H54 (cell line): ENCODE measurements around the gene SIGLEC9.

ENCODE experiments used
- DNase-seq: peaks from one replicate; pipeline ENCODE4 v3.0.0; 2011; ENCODE audit warnings: low spot score, mixed read lengths; ENCODE audit not compliant: insufficient read length
- FAIRE-seq: peaks from 3 replicates; lab custom pipeline; 2011; peaks lifted over from hg19 to GRCh38; lab: Jason Lieb, UNC
- POLR2A ChIP-seq: IDR thresholded peaks from 2 replicates; pipeline ENCODE4 v1.6.1; 2011; ENCODE audit warnings: low read depth, mild to moderate bottlenecking, low read length

Gene SIGLEC9

GRCh38 chr19:51091126-51091525 is 33.6 kb upstream of the SIGLEC9 start:
- no peak for DNase-seq
- TF ChIP-seq POLR2A: no peak
- FAIRE-seq: no peak

DNA sequence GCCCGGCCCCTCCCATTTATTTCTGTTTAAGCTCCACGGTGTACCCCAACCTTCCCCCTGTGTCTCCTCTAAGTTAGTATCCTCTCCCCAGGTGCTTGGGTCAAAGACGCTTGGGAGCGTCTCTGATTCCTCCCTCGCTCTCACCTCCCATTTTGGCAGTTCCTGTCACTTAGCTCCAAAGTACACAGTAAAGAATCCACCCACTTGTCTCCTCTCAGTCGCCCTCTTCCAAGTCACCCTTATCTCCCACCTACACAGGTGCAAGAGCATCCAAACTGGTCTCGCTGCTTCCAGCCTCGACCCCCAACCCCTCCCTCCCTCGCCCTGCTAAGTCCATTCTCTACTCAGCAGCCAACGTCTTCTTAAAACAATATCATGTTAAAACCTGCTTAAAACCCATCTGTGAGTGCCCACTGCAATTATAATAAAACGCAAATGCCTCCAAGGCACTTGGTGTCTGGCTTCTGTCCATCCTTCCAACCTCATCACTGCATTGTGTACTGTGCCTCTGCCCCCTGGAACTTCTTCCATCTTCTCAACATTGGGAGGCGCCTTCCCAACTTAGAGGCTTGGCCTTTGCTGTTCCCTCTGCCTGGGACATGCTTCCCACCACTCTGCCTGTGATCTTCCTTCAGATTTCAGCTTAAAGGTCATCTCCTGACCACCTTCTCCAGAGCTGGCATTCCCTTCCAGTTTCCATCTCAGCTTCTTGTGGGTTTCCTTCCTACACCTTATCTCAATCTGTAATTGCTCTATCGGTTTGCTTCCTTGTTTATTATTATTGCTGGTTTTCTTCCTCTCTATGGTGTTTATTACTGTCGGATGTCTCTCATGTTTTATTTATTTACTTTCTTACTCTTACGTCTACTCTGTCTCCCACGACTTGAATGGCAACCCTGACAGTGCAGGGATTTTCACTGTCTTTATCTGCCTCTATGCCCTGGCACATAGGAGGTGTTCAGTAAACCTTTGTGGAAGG is 32.5 kb upstream of the SIGLEC9 start:
- no peak for FAIRE-seq
- no peak for TF ChIP-seq POLR2A
- DNase-seq: no peak

GRCh38 chr19:51093101-51093500 is 31.6 kb upstream of the SIGLEC9 start:
- no peak for TF ChIP-seq POLR2A
- DNase-seq (no peak), FAIRE-seq (no peak)

DNA sequence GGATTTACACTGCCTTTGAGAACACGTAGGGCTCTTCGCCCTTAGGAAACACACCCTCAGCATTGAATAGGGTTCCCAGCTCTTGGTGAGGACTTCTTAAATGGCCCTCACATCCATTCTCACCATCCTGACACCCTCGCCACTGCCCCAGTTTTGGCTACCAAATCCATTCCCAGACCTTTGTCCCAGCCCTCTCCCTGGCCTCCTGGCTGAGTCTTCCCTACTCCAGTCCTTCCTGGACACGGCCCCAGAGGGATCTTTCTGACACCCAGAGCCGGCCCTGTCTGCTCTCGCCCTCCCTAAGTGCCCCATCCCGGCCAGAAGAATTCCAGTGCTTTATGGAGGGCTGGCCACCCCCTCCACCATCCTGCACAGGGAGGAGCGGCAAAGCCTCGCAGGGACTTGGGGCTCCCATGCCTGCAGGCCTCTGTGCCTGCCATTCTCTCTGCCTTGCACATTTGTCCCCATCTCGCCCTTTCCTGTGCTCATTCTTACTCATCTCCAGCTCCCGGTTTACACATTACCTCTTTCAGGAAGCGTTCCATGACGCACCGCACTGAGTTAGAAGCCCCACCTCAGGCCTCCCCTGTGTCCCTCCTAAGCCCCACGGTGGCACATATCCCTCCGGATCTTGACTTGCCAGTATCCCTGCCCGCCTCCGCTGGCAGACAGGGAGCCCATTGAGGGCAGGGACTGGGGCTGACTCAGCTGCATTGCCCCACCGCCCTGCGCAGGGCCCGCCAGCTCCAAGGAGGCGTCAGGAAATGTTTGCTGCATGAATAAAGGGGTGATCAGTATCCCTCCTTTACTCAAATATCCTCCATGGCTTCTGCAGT is 31.0 kb upstream of the SIGLEC9 start:
- DNase-seq (no peak), FAIRE-seq (no peak)
- no peak for TF ChIP-seq POLR2A

GRCh38 chr19:51094696-51095279 is 29.9 kb upstream of the SIGLEC9 start:
- no peak for TF ChIP-seq POLR2A
- FAIRE-seq (no peak), DNase-seq (peak; percentile 28)

DNA sequence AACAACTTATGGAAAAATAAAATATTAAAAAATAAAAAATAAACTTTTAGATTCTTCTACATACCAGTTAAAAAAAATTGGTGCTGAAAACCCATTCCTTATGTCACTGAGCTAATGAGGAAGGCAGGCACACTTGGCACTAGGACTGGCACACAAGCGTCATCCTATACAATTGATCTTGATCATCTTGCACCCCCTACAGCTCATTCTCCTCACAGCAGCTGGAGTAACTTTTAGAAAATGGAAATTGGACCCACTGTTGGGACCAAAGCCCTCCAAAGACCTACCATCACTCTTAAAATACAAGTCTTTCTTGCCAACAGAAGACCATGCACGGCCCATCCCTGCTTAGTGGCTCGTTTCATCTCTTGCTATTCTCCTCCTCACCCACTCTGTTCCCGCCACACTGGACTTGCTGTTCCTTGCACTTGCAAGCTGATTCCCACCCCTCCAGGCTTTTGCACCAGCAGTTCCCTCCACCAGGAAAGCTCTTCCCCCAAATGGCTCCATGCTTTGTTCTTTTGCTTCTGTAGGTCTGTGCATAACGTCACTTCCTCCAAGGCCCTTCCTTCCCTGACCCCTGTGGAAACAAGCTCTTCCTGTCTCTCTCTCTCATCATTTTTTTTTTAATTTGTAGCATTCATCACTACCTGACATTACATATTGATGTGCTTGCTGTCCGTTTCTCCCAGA is 28.1 kb upstream of the SIGLEC9 start:
- TF ChIP-seq POLR2A: no peak
- FAIRE-seq (no peak), DNase-seq (no peak)

- DNase-seq (peak; percentile 72), FAIRE-seq (peak; percentile 30)
- TF ChIP-seq POLR2A: no peak
Measured at GRCh38 chr19:51097166-51097738, 27.5 kb upstream of the SIGLEC9 start.

- FAIRE-seq (no peak), DNase-seq (no peak)
- no peak for TF ChIP-seq POLR2A
Measured at GRCh38 chr19:51097796-51098195, 26.9 kb upstream of the SIGLEC9 start.

- DNase-seq (no peak), FAIRE-seq (no peak)
- TF ChIP-seq POLR2A: no peak
Measured at GRCh38 chr19:51098365-51099046, 26.2 kb upstream of the SIGLEC9 start.

GRCh38 chr19:51099047-51099382 is 25.7 kb upstream of the SIGLEC9 start:
- no peak for TF ChIP-seq POLR2A
- no peak for DNase-seq
- no peak for FAIRE-seq

DNA sequence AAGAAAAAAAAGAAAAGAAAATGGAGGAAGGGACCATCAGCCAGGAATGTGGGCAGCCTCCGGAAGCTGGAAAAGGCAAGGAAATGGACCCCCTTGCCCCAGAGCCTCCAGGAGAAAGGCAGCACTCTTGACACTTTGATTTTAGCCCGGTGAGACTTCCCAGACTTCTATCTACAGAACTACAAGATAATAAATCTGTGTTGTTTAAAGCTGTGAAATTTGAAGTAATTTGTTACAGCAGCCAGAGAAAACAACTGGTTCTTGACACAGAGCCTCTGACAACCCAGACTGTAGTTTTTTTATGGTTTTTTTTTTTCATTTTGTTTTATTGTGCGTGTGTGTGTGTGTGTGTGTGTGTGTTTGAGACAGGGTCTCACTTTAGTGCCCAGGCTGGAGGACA is 24.1 kb upstream of the SIGLEC9 start:
- DNase-seq: no peak
- FAIRE-seq: no peak
- TF ChIP-seq POLR2A: no peak

- FAIRE-seq (no peak), DNase-seq (no peak)
- no peak for TF ChIP-seq POLR2A
Measured at GRCh38 chr19:51101171-51101865, 23.4 kb upstream of the SIGLEC9 start.

GRCh38 chr19:51102991-51103390 is 21.7 kb upstream of the SIGLEC9 start:
- DNase-seq (no peak), FAIRE-seq (no peak)
- TF ChIP-seq POLR2A: no peak
